AG09319 (cell line): ENCODE results near the gene TAF8.

ENCODE experiments used
- DNase-seq: peaks from one replicate; pipeline ENCODE4 v3.0.0-alpha.2; 2010; ENCODE audit warnings: low read depth; ENCODE audit errors: extremely low read depth
- CTCF ChIP-seq: IDR thresholded peaks from 2 replicates; pipeline ENCODE4 v1.5.1; 2011; ENCODE audit warnings: low read depth, mild to moderate bottlenecking, inconsistent platforms, low read length, moderate library complexity

Gene TAF8

GRCh38 chr6:42022755-42023384 is 27.5 kb upstream of the TAF8 start:
- no peak for TF ChIP-seq CTCF
- DNase-seq = no peak

- DNase-seq = no peak
Measured at GRCh38 chr6:42025066-42025844, 25.1 kb upstream of the TAF8 start.

GRCh38 chr6:42025845-42026243 is 24.5 kb upstream of the TAF8 start:
- no peak for TF ChIP-seq CTCF

More at GRCh38 chr6:42025066-42025844, 25.1 kb upstream of the TAF8 start:
- no peak for TF ChIP-seq CTCF

GRCh38 chr6:42026540-42026939 is 23.8 kb upstream of the TAF8 start:
- TF ChIP-seq CTCF = no peak
- DNase-seq = no peak

More at GRCh38 chr6:42025845-42026243, 24.5 kb upstream of the TAF8 start:
- DNase-seq = no peak

GRCh38 chr6:42028234-42029061 is 21.9 kb upstream of the TAF8 start:
- DNase-seq = no peak
- no peak for TF ChIP-seq CTCF

- TF ChIP-seq CTCF = no peak
- no peak for DNase-seq
Measured at GRCh38 chr6:42029062-42029685, 21.1 kb upstream of the TAF8 start.
